ENCODE results near the gene CCDC30.

DNA sequence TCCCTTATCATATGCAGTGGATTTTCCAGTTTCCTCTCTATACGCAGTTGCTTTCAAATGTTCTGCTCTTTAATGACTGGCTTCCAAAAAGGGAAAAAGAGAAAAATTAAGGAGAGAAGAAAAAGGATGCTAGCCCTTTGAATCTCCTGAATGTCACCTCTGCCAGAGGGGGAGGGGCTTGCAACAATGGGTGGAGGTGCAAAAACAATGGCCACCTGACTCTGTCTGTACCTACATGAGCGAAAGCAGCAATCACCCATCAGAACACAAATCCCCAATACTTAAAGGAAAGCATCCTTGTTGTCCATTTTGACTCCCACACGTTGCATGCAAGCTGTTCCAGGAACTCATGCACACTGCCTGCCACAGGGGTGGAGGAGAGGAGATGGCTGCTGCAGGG lies 61.2 kb downstream of the CCDC30 start:
- TF ChIP-seq CTCF (IDR thresholded peaks at IDR 0.05) = no peak
- TF ChIP-seq POLR2A (IDR thresholded peaks at IDR 0.05) = no peak
